Measurements from ENCODE around the gene RAP1GAP2. TPM values are rescaled to one million over a fixed set of nuclear protein-coding genes. Genes with fewer than 3 reads are reported as not detected.
"Not testable (repeated sequence)": the region's sequence is repeated elsewhere in the genome, so short reads cannot be mapped to it uniquely, and the experiment has no call there.

Gene RAP1GAP2
- total RNA-seq, 3 donors from 2014 or later = 26.6 to 45.3 (median 43.3) TPM

- DNase-seq (no peak), ATAC-seq (no peak)
- intact Hi-C loops (cut with DNase I, micrococcal nuclease) = no loop called here
- TF ChIP-seq CTCF (IDR thresholded peaks at IDR 0.05) = no peak
- Histone ChIP-seq H3K4me3 (no peak overlapping the region), H3K36me3 (ENCODE audit: low read depth) (no peaks in the 10 kb centered on the region), H3K9me3 (peaks cover 10% of the 10 kb centered on the region), H3K4me1 (ENCODE audit: low read depth) (no peaks in the 10 kb centered on the region)
Measured at GRCh38 chr17:3046753-3047152, 250.5 kb downstream of the RAP1GAP2 start.

DNA sequence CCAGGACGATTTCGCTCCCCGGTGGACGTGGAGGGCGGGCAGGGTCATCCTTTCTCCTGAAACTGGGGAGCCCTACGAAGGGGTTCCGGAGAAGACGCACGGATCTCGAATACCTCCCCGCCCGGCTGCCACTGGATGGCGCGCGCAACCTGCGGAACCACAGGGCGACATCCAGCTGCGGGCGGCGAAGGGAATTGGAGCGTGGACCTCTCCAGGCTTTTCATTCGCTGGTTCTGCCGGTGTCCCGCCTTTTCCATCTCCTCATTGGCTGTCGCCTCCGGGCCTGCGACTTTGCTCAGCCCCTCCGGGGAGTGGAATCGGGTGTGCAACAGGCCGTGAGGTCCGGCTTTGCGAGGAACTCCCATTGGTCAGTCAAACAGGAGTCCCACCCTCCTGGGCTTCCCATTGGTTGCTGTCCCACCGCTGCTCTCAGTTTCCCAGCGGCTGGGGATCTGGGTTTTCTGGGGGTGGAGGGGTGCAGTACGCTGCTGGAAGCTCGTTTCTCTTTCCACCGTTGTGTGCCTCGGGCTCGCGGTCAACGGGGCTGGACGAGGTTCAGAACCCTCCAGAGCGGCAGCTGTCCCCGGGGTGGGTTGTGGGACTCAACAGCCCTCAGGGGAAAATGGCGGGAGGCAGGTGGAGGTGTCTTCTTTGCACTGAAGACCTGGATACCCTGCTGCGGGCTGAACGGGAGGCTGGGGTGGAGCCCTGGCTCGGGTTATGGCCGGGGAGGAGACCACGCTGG lies 252.7 kb downstream of the RAP1GAP2 start:
- DNase-seq = peak; percentile 94 to 97 (median 97)
- no peaks in the 10 kb centered on the region for H3K4me1 ChIP-seq (ENCODE audit: low read depth)
- no peaks in the 10 kb centered on the region for H3K36me3 ChIP-seq (ENCODE audit: low read depth)
- ATAC-seq = peak; percentile 100
- TF ChIP-seq CTCF (IDR thresholded peaks at IDR 0.05) = peak; percentile 76
- intact Hi-C loops (cut with DNase I, micrococcal nuclease) = no loop called here
- H3K9me3 ChIP-seq = peaks cover 7% of the 10 kb centered on the region
- peak overlapping the region; percentile 39 for H3K4me3 ChIP-seq

GRCh38 chr17:3049705-3050295 lies 253.6 kb downstream of the RAP1GAP2 start:
- H3K4me3 ChIP-seq = no peak overlapping the region
- peaks cover 2% of the 10 kb centered on the region for H3K9me3 ChIP-seq
- TF ChIP-seq CTCF (IDR thresholded peaks at IDR 0.05) = no peak
- intact Hi-C loops (cut with DNase I, micrococcal nuclease) = no loop called here
- H3K4me1 ChIP-seq (ENCODE audit: low read depth) = no peaks in the 10 kb centered on the region
- DNase-seq (no peak), ATAC-seq (no peak)
- no peaks in the 10 kb centered on the region for H3K36me3 ChIP-seq (ENCODE audit: low read depth)

DNA sequence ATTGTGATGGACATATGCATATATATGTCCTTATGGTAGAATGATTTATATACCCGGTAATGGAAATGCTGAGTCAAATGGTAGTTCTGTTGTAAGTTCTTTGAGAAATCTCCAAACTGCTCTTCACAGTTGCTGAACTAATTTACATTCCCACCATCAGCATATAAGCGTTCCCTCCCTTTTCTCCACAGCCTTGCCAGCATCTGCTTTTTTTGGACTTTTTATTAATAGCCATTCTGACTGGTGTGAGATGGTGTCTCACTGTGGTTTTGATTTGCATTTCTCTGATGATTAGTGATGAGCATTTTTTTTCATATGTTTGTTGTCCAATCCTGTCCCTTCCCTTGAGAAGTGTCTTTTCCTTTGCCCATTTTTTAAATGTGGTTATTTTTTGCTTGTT lies 258.6 kb downstream of the RAP1GAP2 start:
- H3K4me1 ChIP-seq (ENCODE audit: low read depth); H3K36me3 ChIP-seq (ENCODE audit: low read depth); ATAC-seq; DNase-seq; H3K4me3 ChIP-seq; intact Hi-C loops (cut with DNase I, micrococcal nuclease); H3K9me3 ChIP-seq: not testable (repeated sequence)

- not testable (repeated sequence) for ATAC-seq
Measured at GRCh38 chr17:3062824-3063377, 266.7 kb downstream of the RAP1GAP2 start.

GRCh38 chr17:3063507-3063906 lies 267.3 kb downstream of the RAP1GAP2 start, which contains the start of gene OR1D5:
Gene OR1D5, minus strand, starts transcription at chr17:3063607. Its CDS starts 0 bp downstream, at chr17:3063607.
- ATAC-seq; H3K4me3 ChIP-seq; H3K36me3 ChIP-seq (ENCODE audit: low read depth); H3K4me1 ChIP-seq (ENCODE audit: low read depth); H3K9me3 ChIP-seq; DNase-seq; intact Hi-C loops (cut with DNase I, micrococcal nuclease): not testable (repeated sequence)

More at GRCh38 chr17:3062824-3063377, 266.7 kb downstream of the RAP1GAP2 start:
- DNase-seq; H3K4me3 ChIP-seq; intact Hi-C loops (cut with DNase I, micrococcal nuclease); H3K9me3 ChIP-seq; H3K36me3 ChIP-seq (ENCODE audit: low read depth); H3K4me1 ChIP-seq (ENCODE audit: low read depth): not testable (repeated sequence)

GRCh38 chr17:3065192-3065591 lies 269.0 kb downstream of the RAP1GAP2 start:
- intact Hi-C loops (cut with DNase I, micrococcal nuclease); H3K4me1 ChIP-seq (ENCODE audit: low read depth); H3K36me3 ChIP-seq (ENCODE audit: low read depth); H3K4me3 ChIP-seq; H3K9me3 ChIP-seq; DNase-seq: not testable (repeated sequence)
- peak; percentile 63 for ATAC-seq

DNA sequence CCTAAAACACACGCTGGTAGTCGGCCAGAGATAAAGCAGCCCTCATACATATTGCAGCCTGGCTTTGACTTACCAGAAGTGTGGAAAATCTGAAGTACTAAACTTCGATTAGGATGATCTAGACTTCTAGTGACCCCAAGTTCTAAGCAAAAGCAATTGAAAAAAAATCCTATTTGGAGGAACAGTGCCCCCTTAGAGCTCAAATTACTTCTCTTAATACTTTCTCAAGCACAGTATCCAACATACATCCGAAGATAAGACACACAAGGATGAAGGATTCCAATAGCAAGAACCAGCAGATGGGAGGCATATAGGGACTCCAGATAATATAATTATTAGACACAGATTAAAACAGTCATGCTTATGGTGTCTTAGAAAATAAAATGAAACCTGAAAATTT lies 277.6 kb downstream of the RAP1GAP2 start:
- H3K9me3 ChIP-seq; H3K36me3 ChIP-seq (ENCODE audit: low read depth); intact Hi-C loops (cut with DNase I, micrococcal nuclease); DNase-seq; H3K4me3 ChIP-seq; H3K4me1 ChIP-seq (ENCODE audit: low read depth); ATAC-seq: not testable (repeated sequence)

Measured in mucosa of descending colon (tissue), 3 donors.